GDM1 (cell line): ENCODE data around the gene GPR55.
A peak's percentile ranks its signal among the peaks of the same experiment; 100 is the strongest.

ENCODE experiments used
- DNase-seq: peaks from one replicate; lab custom pipeline; 2025; lab: John Stamatoyannopoulos, UW

The GPR55 gene

GRCh38 chr2:230866756-230867523 is 58.1 kb downstream of the GPR55 start:
- peak; percentile 64 for DNase-seq

DNA sequence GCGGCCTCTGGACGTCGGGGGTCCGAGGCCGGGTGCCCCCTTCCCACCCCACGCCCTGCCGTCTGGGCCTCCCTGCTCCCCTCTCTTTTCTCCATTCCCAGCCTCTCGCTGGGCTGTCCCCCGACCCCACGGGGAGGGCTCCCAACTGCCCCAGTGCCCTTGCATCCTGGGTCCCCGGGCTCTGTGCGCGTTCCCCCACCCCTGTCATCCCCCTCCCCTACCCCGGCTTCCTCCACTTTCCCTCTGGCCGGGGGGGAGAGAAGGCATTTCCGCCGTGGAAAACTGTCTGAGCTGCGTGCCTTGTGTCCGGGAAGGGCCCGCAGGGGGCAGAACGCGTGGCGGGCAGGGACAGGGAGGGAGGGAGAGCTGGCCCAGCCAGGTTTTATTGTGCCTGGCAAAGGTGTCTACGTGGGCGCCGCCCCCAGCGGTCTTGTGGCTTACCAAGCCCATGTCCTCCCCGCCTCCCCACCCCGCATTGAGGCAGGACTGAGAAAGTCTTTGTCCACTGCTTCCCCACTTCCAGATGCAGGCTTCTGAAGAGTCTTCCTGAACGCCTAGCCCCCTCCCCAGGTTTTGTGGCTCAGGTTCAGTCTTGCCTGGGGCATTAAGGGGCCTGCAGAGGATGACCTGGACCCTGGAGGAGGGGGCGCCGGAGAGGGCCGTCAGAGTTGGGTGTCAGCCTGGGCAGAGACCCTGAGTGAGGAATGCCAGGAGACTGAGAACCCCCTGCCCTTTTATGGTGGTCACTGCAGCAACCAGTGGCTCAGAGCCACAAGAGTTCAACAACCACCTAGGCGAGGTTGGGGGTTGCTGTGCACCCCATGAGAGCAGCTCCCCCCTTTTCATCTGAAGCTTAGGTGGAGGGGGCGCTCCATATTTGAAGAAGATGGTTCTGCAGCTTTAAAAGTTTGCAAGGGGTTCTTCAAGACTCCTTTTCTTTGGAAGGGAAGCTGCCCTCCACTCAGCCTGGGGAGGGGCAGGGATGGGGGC is 59.0 kb downstream of the GPR55 start:
- no peak for DNase-seq

GRCh38 chr2:230865307-230865765 is 59.7 kb downstream of the GPR55 start:
- DNase-seq = no peak

DNA sequence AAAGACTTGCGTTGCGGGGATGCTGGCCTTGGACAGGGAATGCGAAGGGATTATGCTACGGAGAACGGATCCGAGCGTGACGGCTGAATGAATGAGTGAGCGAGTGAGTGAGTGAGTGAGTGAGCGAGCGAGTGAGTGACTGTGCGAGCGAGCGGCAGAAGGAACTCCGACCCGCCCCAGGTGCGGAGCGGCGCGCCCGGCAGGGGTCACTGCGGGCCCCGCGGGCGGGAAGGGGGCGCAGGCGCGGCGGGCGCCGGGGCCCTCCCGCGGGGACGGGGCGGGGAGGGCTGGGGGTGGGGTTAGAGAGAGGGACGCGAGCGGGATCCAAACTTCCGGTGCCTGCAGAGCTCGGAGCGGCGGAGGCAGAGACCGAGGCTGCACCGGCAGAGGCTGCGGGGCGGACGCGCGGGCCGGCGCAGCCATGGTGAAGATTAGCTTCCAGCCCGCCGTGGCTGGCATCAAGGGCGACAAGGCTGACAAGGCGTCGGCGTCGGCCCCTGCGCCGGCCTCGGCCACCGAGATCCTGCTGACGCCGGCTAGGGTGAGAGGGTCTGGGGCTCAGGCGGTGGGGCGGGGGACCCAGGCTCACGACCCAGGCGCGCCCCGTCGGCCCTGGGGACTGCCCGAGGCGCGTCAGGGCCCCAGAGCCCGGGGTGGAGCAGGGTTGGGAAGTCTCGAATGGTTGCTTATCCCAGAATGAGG is 60.3 kb downstream of the GPR55 start, which contains the start of gene ITM2C:
ITM2C (plus strand) TSS at position 338 of the 702 bp plus-strand sequence; CDS start at position 422, 84 bp downstream.
- peak; percentile 63 for DNase-seq

GRCh38 chr2:230864122-230864604 is 60.9 kb downstream of the GPR55 start:
- DNase-seq = no peak

GRCh38 chr2:230863442-230864121 is 61.5 kb downstream of the GPR55 start:
- DNase-seq = no peak

- DNase-seq = no peak
These were observed 62.0 kb downstream of the GPR55 start for GRCh38 chr2:230863031-230863430.

- DNase-seq = no peak
These were observed 62.8 kb downstream of the GPR55 start for GRCh38 chr2:230862292-230862691.

- no peak for DNase-seq
These were observed 63.3 kb downstream of the GPR55 start for GRCh38 chr2:230861552-230862255.
